Measurements from ENCODE around the gene DPF1. TPM values are rescaled to one million over a fixed set of nuclear protein-coding genes. Genes with fewer than 3 reads are reported as not detected.

The DPF1 gene
- total RNA-seq, 1 donor from 2014 or later, result not detected

DNA sequence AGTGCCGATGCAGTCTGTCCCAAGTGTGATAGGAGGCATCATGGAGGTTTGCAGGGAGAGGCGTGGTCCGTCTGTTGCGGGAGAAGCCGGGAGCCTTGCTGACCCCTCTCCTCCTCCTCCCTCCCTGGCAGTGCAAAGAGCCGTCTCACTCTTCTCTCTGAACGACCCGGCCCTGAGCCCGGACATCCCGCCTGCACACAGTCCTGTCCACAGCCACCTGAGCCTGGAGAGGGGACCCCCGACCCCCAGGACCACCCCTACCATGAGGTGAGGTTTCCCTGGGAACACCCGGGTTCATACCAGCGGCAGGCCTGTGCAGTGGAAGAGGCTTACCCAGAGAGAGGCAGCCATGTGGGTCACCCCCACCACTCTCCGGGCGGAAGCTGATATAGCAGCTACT is 22.3 kb downstream of the DPF1 start:
- ATAC-seq (no peak), DNase-seq (ENCODE audit: low spot score) (no peak)

DNA sequence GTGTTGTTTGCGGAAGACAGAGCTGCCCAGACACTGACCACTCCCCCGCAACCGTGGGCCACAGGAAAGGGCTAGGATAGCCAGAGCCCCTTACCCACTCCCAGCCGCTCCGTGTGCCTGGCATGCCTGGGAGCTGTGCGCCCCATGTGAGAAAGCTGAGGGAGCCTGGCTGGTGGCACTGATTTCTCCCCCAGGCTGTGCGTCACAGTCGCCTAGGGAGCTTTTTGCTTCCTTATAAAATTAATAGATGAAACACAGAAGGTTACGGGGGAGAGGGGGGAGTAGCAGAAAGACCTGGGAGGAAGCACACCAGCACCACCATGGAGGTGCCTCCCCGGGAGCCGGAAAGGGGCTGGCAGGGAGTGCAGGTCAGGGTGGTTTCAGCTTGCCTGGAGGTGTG is 24.7 kb downstream of the DPF1 start:
- DNase-seq (ENCODE audit: low spot score) (no peak), ATAC-seq (no peak)

DNA sequence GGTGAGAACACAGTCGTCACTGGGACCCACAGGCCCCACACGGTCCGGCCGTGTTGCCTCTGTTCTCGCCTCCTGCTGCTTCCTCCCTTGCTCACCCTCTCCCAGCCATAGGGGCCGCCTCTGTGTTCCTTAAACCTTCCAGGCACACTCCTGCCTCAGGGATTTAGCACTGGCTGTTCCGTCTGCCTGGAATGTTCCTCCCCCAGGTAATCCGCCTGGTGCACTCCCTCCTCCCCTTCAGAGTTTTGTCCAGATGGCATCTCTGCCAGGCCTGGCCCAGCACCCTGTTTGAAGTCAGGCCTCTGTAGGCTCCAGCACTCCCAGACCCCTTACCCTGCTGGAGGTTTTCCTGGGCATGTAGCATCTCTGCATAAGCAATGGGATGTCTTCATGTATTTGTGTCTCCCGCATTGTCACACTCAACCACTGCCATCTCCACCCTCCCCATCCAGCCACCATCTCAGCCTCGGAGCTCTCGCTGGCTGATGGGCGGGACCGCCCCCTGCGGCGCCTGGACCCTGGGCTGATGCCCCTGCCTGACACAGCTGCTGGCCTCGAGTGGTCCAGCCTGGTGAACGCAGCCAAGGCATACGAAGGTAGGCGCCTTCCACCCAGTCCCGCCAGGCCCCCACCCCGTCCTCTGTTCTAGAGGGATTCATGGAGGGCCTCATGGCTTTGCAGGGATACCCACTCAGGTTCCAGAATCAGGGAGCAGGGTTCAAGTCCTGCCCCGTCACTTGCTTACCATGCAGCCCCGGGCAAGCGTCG is 25.9 kb downstream of the DPF1 start:
- DNase-seq (ENCODE audit: low spot score) (no peak), ATAC-seq (peak; percentile 16)

DNA sequence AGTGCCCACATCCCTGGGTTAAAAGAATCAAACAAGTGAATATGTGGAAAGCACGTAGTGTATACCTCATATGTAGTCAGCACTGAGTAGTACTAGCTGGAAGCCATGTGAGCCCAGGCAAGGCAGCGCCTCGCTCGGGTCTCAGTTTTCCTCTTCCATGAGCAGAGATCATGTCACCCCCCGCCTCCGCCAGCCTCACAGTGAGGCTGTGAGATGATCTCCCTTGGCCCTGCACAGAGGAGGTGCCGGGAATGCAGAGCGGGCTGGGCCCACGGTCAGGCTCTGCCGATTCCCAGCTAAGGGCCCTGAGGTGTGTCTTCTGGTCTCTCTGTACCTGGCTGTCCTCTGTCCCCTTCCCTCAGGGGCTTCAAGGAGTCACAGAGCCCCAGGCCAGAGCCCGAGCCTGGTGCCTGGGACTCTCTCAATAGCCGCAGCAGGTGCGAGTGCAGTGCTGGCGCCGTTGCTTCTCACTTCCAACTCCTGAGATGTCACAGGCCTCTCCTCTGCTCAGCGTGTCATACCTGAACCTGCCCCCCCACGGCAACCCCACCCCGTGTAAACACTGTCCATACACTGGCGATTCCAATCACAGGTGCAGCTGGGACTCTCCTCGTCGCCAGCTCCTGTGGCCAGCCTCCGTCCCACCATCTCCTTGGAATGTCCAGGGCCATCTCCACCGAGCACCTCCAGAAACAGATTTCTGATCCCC is 26.9 kb downstream of the DPF1 start:
- DNase-seq (ENCODE audit: low spot score) (no peak), ATAC-seq (no peak)

DNA sequence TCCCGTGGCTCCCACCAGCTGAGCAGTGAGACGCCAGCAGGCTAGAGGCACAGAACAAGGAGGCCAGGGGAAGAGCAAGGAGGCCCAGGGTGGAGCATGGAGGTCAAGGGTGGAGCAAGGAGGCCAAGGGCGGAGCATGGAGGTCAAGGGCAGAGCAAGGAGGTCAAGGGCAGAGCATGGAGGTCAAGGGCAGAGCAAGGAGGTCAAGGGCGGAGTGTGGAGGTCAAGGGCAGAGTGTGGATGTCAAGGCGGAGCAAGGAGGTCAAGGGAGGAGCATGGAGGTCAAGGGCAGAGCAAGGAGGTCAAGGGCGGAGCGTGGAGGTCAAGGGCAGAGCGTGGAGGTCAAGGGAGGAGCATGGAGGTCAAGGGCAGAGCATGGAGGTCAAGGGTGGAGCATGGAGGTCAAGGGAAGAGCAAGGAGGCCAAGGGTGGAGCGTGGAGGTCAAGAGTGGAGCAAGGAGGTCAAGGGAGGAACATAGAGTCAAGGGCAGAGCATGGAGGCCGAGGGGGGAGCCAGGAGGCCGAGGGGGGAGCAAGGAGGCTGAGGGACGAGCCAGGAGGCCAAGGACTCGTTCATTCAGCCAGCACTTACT is 27.7 kb downstream of the DPF1 start:
- no peak for ATAC-seq
- no peak for DNase-seq (ENCODE audit: low spot score)

DNA sequence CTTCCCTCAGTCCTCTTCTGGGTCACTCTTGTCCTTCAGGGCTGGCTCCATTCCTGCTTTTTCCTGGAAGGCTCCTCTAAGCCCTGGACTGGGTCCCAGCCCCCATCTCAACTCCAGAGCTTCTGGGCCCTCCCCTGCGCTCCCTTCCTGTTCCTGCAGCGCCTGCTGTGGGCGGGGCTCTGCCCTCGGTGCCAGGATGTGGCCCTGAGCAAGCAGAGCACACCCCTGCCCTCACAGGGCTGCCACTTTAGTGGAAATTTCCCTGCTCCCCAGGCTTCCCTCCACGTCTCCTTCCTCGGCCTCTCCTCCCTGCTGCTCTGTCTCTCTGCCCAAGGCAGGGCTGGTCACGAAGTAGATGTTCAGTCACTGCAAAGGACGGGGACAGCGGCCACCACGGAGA is 28.8 kb downstream of the DPF1 start:
- ATAC-seq (no peak), DNase-seq (ENCODE audit: low spot score) (no peak)

DNA sequence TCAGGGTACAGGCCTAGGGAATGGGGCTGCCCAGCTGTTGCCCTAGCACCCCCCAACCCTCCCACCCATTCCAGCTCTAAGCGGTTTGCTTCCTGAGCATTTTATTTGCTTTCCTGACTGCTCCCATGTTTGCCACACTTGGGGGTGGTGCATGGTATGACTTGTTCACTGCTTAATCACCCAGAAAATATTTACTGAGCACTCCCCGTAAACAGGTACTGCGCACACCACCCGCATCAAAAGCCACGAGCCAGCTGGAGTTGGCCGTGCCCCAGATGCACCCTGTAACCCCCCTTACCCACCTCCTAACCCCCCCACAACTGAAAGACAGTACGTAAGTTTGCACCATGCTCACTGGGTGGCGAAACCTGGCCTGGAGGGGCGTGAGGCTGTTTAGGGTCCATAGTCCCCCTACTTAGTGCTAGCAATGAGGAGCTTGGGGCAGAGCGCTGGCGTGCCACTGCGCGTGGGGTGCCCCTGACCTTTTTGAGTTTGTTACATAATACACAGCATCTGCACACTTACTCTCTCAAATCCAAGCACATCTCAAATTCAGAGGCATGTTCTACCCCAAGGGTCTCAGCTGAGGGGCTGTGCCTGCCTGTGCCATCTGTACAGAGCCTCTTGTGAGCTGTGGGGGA is 29.8 kb downstream of the DPF1 start:
- no peak for ATAC-seq
- DNase-seq (ENCODE audit: low spot score), result no peak

DNA sequence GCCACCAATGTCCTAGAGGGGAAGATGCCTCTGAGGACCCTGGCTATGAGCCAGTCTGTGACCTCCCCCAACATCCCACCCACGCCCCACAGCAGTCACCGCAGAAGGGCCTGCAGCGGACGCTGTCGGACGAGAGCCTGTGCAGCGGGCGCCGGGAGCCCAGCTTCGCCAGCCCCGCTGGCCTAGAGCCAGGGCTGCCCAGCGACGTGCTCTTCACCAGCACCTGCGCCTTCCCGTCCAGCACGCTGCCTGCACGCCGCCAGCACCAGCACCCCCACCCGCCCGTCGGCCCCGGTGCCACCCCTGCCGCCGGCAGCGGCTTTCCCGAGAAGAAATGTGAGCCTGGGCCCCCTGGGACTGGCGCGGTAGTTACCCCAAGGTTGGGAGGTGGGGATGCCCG is 30.6 kb downstream of the DPF1 start:
- no peak for ATAC-seq
- no peak for DNase-seq (ENCODE audit: low spot score)

DNA sequence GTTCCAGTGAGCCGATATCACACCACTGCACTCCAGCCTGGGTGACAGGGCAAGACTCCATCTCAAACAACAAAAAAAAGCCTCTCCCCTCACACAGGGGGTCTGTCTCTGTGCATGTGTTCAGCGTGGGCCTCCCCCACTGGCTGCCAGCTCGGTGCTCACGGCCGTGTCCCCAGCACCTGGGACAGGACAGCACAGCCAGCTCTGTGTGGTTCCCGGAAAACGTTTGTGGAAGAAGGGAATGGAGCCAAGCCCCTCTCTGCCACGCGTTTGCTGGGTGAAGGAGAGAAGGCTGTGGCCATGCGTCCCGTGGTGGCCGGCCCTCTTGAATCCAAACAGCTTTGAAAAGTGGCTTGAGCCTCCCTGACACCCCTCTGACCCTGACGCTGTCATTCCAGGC is 32.3 kb downstream of the DPF1 start:
- DNase-seq (ENCODE audit: low spot score) (no peak), ATAC-seq (no peak)

DNA sequence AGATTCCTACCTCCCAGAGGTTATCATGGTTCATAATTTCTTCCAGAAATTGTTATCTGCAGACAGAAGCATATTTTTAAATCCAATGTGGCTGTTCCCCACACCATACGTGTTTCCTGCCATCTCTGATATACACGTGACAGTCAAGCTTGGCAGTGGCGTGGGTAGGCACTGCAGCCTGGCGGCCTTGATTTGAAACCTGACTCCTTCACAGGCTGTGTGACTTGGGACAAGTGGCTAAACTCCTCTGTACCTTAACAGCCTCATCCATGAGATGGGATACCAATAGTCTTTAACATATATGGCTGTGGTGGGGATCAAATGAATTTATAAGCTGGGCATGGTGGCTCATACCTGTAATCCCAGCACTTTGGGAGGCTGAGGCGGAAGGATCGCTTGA is 33.2 kb downstream of the DPF1 start:
- DNase-seq (ENCODE audit: low spot score) (no peak), ATAC-seq (no peak)

DNA sequence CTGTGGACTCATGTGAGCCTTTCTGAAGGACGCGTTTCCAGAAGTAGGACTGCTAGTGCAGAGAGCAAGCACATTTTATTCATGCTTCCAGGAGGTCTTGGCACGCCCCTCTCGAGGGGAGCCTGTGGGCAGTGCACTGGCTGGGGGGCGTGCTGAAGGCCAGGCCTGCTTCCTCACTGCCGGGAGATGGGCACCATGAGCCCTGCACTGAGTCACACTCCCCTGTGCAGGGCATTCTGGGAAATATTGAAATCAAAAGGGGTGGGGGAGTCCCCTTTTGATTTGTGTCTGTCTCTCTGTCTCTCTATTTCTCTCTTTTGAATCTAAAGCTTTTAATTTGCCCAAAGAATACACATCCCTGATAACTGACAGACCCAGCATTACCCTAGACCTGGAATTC is 34.0 kb downstream of the DPF1 start:
- no peak for DNase-seq (ENCODE audit: low spot score)

DNA sequence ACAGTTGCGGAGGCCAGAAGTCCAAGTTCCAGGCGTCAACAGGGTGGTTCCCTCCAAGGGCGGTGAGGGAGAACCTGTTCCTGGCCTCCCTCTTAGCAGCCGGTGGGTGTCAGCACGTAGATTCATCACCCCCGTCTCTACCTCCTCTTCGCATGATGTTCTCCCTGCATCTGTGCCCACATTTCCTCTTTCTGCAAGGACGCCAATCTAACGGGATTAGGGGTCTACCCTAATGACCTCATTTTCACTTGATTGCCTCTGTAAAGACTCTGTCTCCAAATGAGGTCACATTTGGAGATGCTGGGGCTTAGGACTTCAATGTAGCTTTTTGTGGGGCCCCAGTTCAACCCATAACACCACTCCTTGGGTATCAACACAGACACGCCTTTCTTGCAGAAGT is 38.5 kb downstream of the DPF1 start:
- ATAC-seq (no peak), DNase-seq (ENCODE audit: low spot score) (no peak)

More for the DNA sequence above, 34.0 kb downstream of the DPF1 start:
- no peak for ATAC-seq

DNA sequence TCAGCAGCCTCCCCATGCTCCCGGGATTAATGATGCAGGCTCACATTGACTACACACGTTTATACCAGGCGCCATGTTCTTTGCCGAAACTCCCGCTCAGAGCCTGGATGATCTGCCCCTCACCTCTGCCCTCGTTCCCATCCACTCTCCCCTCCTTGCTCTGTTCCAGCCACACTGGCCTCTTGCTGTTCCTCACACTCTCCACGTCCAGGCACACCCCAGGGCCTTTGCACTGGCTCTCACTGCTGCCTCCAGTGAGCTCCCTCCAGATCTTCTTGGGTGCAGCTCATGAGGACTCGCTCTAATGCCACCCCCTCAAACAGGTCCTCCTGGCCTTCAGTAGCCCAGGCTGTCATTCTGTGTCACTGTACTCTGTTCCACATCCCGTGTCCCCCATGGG is 39.2 kb downstream of the DPF1 start:
- DNase-seq (ENCODE audit: low spot score) (no peak), ATAC-seq (no peak)

DNA sequence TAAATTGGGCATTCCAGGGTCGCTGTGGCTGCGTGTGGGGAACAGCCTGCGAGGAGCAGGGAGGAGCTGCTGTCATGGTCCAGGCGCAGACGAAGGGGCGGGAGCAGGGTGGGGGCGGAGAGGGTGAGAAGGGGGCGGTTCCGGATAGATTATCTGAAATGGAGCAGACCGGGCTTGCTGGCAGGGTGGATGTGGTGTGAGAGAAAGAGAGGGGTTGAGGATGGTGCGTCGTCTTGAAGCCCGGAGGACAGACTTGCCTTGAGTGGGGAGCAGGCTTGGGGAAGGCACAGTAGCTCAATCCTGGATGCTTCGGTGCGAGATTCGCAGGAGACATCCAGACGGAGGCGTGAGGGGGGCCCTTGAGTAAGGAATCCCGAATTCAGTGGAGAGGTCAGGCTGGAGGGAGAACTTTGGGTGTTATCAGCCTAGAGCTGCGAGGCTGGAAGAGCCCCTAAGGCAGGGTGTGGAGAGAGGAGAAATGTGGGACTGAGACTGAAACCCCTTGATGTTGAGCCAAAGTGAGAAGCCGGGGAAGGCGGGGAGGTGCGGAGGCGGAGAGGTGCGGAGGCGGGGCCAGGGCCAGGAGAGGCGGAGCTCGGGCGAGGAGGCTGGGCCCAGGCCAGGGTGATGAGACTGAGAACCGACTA is 40.6 kb downstream of the DPF1 start:
- no peak for ATAC-seq
- DNase-seq (ENCODE audit: low spot score), result no peak

DNA sequence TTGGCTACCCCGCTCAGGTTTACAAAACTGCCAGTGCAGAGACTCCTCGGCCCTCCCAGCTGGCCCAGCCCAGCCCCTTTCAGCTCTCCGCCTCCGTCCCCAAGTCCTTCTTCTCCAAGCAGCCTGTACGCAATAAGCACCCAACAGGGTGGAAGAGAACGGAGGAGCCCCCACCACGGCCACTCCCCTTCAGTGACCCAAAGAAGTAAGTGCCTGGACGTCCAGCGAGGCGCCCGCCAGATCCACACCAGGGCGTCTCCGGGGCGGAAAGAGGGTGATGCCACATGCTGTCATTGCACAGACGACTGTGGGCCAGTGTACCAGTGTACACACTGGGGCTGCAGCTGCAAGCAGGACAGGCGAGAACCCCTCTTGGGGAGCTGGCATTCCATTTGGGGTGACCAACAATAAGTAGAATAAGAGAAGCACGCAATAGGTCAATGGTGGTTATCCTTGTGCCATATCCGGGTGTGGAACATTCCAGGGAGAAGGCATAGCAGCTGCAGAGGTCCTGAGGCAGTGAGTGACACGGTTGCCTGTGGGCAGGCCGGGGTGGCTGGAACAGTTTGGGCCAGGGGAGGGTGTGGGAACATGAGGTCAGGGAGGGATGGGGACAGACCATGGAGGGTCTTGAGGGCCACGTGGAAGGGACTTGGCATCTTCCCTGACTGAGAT is 41.3 kb downstream of the DPF1 start:
- no peak for DNase-seq (ENCODE audit: low spot score)
- ATAC-seq, result no peak

DNA sequence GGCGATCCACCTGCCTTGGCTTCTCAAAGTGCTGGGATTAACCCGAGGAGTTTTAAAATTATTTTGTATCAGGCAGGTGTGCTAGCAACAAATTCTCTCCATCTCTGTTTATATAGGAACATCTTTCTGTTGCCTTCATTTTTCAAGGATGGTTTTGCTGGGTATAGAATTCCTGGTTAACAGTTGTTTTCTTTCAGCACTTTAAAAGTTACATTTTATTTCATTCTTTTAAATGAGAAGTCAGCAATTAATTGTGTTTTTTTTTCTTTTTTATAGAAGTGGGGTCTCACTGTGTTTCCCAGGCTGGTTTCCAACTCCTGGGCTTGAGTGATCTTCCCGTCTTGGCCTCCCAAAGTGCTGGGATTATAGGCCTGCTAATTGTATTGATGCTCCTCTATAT is 44.0 kb downstream of the DPF1 start:
- ATAC-seq, result no peak
- no peak for DNase-seq (ENCODE audit: low spot score)

DNA sequence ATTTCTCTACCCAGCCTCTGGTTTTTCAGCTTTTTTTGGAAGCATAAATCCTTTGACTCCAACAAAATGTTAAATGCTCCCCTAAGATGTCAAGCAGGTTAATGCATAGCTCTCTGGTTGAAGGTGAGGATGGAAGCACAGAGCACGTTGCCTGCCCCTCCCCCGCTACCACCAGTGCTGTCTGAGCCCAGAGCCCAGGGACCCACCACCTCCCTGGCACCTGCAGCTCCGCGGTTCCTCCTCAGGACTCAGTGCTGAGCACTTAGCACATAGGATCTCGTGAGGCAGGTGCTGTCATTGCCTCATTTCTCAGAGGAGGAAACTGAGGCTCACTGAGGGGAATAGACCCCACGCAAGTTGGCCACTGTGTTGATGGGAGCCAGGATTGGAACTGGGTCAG is 48.6 kb downstream of the DPF1 start:
- ATAC-seq, result no peak
- no peak for DNase-seq (ENCODE audit: low spot score)

DNA sequence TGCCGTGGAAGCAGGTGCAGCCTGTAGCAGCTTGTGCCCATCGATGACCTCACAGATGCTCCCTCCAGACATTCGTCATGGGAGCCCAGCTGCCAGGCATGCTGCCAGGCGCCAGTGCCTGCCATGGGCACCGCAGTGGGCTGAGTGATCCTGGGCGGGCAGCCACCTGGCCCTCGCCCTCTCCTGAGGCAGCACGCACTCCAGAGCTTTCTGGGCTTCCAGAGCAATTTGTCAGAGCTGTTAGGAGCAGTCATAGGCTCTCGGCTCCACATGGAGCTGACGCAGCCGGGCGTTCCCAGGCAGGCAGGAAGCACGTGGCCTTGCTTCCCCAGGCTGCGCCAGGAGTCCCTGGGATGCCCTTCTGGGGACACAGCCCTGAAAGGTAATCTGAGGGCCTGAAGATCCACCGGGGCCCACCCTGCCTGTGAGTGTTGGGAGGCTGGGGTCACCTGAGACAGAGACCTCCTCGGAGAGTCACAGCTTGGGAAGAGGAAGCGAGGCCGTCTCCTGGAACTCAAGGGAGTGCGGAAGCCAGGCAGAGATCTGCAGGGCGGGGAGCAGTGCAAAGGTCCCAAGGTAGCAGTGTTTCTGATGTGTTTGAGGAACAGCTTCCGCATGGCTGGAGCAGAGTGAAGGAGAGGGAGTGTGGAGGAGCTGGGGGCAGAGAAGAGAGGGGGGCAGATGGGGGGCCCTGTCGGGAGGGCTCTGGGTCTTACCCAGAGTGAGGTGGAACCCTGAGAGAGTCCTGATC is 50.6 kb downstream of the DPF1 start:
- ATAC-seq, result peak; percentile 19
- no peak for DNase-seq (ENCODE audit: low spot score)

DNA sequence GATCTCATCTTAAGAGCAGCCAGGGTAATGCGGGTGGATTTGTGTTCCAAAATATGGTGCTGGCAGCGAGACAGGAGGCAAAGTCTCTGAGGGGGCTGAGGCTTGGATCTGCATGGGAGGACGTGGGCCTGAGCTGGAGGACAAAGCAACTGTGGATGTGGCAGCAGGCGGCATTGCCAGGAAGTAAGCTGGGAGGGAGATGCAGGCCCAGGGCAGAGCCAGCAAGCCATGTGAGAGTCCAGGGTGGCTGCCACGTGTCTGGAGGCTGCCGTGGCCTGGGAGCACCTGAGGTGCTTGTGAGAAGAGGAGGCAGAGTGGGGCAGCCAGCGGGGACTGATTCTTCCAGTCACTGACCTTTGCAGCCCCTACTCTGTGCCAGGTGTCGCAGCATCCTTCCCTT is 52.0 kb downstream of the DPF1 start:
- no peak for ATAC-seq
- DNase-seq (ENCODE audit: low spot score), result no peak

DNA sequence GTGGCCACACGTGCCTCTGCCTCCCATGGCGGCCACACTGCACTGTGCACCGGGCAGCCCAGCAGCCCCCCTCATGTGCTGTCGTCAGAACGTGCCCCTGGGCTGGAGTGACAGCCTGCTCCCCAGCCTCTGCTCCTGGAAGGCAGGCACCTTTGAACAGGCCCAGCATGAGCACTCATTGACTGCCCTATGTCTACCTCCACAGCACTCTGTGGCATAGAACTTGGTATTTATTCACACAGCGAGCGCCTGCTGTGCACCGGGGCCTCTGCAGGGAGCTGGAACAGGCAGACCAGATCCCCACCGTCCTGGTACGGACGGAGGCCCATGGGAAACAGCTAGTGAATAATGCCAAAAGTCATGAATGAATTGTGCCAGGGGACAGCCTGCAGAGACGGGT is 53.7 kb downstream of the DPF1 start:
- DNase-seq (ENCODE audit: low spot score) (no peak), ATAC-seq (no peak)

Measured in left lobe of liver (tissue), 2 donors.